AG04449 (cell line): ENCODE data around the gene PRKD3.

Source experiments
- CTCF ChIA-PET: fragments of 350-600 bp; formaldehyde crosslinking; extraction: SDS; loops from one replicate; lab custom pipeline; 2021; ENCODE audit warnings: antibody characterized with exemption; lab: Yijun Ruan, JAX
- POLR2A ChIA-PET: fragments of 400-600, 350-600 bp; formaldehyde crosslinking; extraction: SDS; loops from one replicate; lab custom pipeline; 2020; ENCODE audit warnings: antibody characterized with exemption, inconsistent platforms; lab: Yijun Ruan, JAX
- DNase-seq: peaks from one replicate; pipeline ENCODE4 v3.0.0-alpha.2; 2010; ENCODE audit warnings: low read depth, low spot score
- H3K4me3 ChIP-seq: 2 replicates; pipeline ENCODE4 v1.5.1; 2011; ENCODE audit warnings: low read depth, mild to moderate bottlenecking, control low read depth, low read length
- CTCF ChIP-seq: IDR thresholded peaks from one replicate; pipeline ENCODE4 v1.5.1; 2011; ENCODE audit warnings: mild to moderate bottlenecking, moderate library complexity, low read length, control low read depth, inconsistent platforms; ENCODE audit not compliant: insufficient read depth; ENCODE audit errors: missing control alignments

PRKD3 gene

GRCh38 chr2:37323176-37323780 is 1.4 kb downstream of the PRKD3 start:
- ChIA-PET POLR2A (no interaction called here), CTCF (interaction anchor here (0.9 to 3.4 kb wide), 7 partner anchors 11 to 570 kb away, joined by 3 to 11 read pairs (median 4); no protein-coding TSS in a partner anchor)
- no peak for DNase-seq
- no peak for TF ChIP-seq CTCF
- H3K4me3 ChIP-seq = peak overlapping the region; percentile 73

- H3K4me3 ChIP-seq = no peak overlapping the region
- TF ChIP-seq CTCF = no peak
- ChIA-PET POLR2A (interaction anchor here (0.8 kb wide), 1 partner anchor 39 kb away, joined by 3 read pairs; no protein-coding TSS in a partner anchor), CTCF (interaction anchor here (0.9 to 3.4 kb wide), 5 partner anchors 10 to 555 kb away, joined by 3 to 11 read pairs (median 4); no protein-coding TSS in a partner anchor)
- DNase-seq = no peak
Measured at GRCh38 chr2:37322368-37322767, 2.3 kb downstream of the PRKD3 start.

- ChIA-PET POLR2A (no interaction called here), CTCF (interaction anchor here (1.9 to 3.4 kb wide), 2 partner anchors 9 to 17 kb away, joined by 5 to 11 read pairs; no protein-coding TSS in a partner anchor)
- DNase-seq = no peak
- H3K4me3 ChIP-seq = no peak overlapping the region
- no peak for TF ChIP-seq CTCF
Measured at GRCh38 chr2:37321029-37321682, 3.5 kb downstream of the PRKD3 start.

- ChIA-PET CTCF (interaction anchor here (1.7 kb wide), 1 partner anchor 10 kb away, joined by 6 read pairs; no protein-coding TSS in a partner anchor), POLR2A (interaction anchor here (0.6 kb wide), 1 partner anchor 351 kb away, joined by 3 read pairs; the partner anchor contains the start of gene CDC42EP3)
- TF ChIP-seq CTCF = no peak
- DNase-seq = no peak
- H3K4me3 ChIP-seq = no peak overlapping the region
Measured at GRCh38 chr2:37319754-37320609, 4.7 kb downstream of the PRKD3 start.

- POLR2A ChIA-PET = no interaction called here
Measured at GRCh38 chr2:37318401-37318800, 6.2 kb downstream of the PRKD3 start.

More at GRCh38 chr2:37318401-37318800, 6.2 kb downstream of the PRKD3 start:
- CTCF ChIA-PET = interaction anchor here (0.5 kb wide), 1 partner anchor 591 kb away, joined by 3 read pairs; no protein-coding TSS in a partner anchor
- peak; percentile 46 for DNase-seq
- no peak overlapping the region for H3K4me3 ChIP-seq
- no peak for TF ChIP-seq CTCF
